Measurements from ENCODE around the gene SLC2A5.
"Not testable (repeated sequence)": the region's sequence is repeated elsewhere in the genome, so short reads cannot be mapped to it uniquely, and the experiment has no call there.

Gene SLC2A5

DNA sequence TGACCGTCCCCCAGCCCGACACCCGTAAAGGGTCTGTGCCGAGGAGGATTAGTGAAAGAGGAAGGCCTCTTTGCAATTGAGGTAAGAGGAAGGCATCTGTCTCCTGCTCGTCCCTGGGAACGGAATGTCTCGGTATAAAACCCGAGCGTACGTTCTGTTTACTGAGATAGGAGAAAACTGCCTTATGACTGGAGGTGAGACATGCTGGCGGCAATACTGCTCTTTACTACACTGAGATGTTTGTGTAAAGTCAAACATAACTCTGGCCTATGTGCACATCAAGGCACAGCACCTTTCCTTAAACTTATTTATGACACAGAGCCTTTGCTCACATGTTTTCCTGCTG, 67.2 kb downstream of the SLC2A5 start:
- H3K9ac ChIP-seq (ENCODE audit: low read length); H3K4me3 ChIP-seq (ENCODE audit: low read depth, low read length); H3K27me3 ChIP-seq (ENCODE audit: control insufficient read depth, insufficient read depth, low read length); H3K36me3 ChIP-seq (ENCODE audit: control insufficient read depth, insufficient read depth, low read length); H3K9me3 ChIP-seq (ENCODE audit: control insufficient read depth, insufficient read depth, low read depth, low read length); H3K27ac ChIP-seq (ENCODE audit: low read depth, low read length): not testable (repeated sequence)
- peaks cover 16% of the 10 kb centered on the region for H3K4me1 ChIP-seq (ENCODE audit: control insufficient read depth, insufficient read depth, low read length)

GRCh38 chr1:9001534-9002214, 67.8 kb downstream of the SLC2A5 start:
- H3K4me3 ChIP-seq (ENCODE audit: low read depth, low read length); H3K36me3 ChIP-seq (ENCODE audit: control insufficient read depth, insufficient read depth, low read length); H3K9ac ChIP-seq (ENCODE audit: low read length); H3K27me3 ChIP-seq (ENCODE audit: control insufficient read depth, insufficient read depth, low read length); H3K9me3 ChIP-seq (ENCODE audit: control insufficient read depth, insufficient read depth, low read depth, low read length); H3K27ac ChIP-seq (ENCODE audit: low read depth, low read length): not testable (repeated sequence)
- H3K4me1 ChIP-seq (ENCODE audit: control insufficient read depth, insufficient read depth, low read length): peaks cover 16% of the 10 kb centered on the region

DNA sequence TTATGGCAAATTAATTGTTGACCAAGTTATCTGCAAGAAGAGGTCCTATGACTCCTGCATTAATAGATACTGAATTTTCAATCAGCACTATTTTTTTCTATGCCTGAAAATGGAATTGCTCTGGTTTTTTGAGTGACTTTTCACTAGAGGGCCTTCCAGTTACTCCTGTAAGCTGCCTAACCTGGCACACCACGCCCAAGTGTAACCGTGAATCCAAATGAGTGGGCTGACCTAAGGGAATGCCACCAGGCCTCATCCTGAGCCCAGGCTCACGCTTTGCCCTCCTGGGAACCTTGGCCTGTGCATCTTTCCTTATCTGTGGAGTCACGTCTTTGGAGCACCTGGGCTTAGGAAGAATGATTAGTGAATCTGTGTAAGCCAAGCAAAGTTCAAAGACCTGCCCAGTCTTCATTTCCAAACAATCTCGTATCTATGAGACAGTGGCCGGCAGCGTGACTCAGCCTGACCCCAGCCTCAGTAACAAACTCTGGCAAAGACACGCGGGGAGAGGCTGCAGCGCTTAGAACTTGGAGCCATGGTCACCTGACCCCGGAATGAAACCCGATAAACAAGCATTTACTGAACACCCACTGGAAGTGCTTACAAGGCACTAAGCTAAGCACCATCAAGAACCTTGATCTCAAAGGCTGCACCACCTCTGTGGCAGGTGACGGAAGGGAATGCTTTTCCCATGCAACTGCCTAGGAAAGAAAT, 75.3 kb downstream of the SLC2A5 start:
- H3K27me3 ChIP-seq (ENCODE audit: control insufficient read depth, insufficient read depth, low read length); H3K9me3 ChIP-seq (ENCODE audit: control insufficient read depth, insufficient read depth, low read depth, low read length); H3K4me1 ChIP-seq (ENCODE audit: control insufficient read depth, insufficient read depth, low read length); H3K9ac ChIP-seq (ENCODE audit: low read length); H3K27ac ChIP-seq (ENCODE audit: low read depth, low read length); H3K4me3 ChIP-seq (ENCODE audit: low read depth, low read length); H3K36me3 ChIP-seq (ENCODE audit: control insufficient read depth, insufficient read depth, low read length): not testable (repeated sequence)

DNA sequence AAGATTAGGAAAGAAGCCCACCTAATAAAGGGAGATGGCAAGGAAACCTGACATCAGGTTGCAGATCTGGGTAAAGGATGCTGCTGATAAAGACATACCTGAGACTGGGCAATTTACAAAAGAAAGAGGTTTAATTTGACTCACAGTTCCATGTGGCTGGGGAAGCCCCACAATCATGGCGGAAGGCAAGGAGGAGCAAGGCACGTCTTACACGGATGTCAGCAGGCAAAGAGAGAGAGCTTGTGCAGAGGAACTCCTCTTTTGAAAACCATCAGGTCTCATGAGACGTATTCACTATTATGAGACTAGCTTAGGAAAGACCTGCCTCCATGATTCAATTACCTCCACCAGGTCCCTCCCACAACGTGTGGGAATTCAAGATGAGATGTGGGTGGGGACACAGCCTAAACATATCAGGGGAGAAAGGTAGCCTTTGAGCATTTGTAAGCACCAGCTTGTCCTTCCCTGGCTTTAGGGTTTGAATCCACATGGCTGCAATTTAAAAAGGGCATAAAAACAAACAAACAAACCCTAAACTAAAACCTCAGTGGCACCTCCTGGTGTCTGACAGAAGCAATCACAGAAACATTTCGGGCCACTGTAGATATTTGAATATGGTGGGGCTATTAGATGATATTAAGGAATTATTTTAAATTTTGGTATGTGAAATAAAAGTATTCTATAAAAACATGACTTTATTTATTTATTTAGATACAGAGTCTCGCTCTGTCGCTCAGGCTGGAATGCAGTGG, 76.3 kb downstream of the SLC2A5 start:
- Histone ChIP-seq H3K9ac (ENCODE audit: low read length) (no peak overlapping the region), H3K9me3 (ENCODE audit: control insufficient read depth, insufficient read depth, low read depth, low read length) (peaks cover 7% of the 10 kb centered on the region), H3K4me1 (ENCODE audit: control insufficient read depth, insufficient read depth, low read length) (no peaks in the 10 kb centered on the region), H3K4me3 (ENCODE audit: low read depth, low read length) (no peak overlapping the region), H3K27ac (ENCODE audit: low read depth, low read length) (no peak overlapping the region), H3K36me3 (ENCODE audit: control insufficient read depth, insufficient read depth, low read length) (no peaks in the 10 kb centered on the region), H3K27me3 (ENCODE audit: control insufficient read depth, insufficient read depth, low read length) (no peaks in the 10 kb centered on the region)

DNA sequence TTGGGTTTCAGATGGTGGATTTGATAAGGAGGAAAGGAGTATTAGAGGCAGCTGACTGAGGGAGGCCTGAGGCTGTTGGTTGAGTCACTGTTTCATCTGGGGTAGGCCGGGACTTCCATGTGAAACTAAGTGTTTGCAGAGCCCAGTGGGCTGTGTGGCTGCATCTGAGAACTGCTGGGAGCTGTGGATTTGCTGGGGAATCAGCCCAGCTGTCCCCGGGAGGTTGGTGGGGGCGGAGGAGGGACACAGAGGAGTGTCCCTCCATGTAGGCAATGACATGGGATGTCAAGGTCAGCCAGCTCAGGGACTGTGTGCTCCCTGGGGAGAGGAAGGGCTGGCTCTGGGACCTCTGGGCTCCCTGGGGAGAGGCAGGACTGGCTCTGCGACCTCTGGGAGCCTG, 79.6 kb downstream of the SLC2A5 start:
- H3K9me3 ChIP-seq (ENCODE audit: control insufficient read depth, insufficient read depth, low read depth, low read length): peaks cover 7% of the 10 kb centered on the region
- no peaks in the 10 kb centered on the region for H3K27me3 ChIP-seq (ENCODE audit: control insufficient read depth, insufficient read depth, low read length)
- no peak overlapping the region for H3K9ac ChIP-seq (ENCODE audit: low read length)
- H3K4me1 ChIP-seq (ENCODE audit: control insufficient read depth, insufficient read depth, low read length): 0 out of 2 replicates have a peak, but pooled peaks cover 4% of the 10 kb centered on the region
- no peaks in the 10 kb centered on the region for H3K36me3 ChIP-seq (ENCODE audit: control insufficient read depth, insufficient read depth, low read length)
- H3K4me3 ChIP-seq (ENCODE audit: low read depth, low read length): no peak overlapping the region
- no peak overlapping the region for H3K27ac ChIP-seq (ENCODE audit: low read depth, low read length)

DNA sequence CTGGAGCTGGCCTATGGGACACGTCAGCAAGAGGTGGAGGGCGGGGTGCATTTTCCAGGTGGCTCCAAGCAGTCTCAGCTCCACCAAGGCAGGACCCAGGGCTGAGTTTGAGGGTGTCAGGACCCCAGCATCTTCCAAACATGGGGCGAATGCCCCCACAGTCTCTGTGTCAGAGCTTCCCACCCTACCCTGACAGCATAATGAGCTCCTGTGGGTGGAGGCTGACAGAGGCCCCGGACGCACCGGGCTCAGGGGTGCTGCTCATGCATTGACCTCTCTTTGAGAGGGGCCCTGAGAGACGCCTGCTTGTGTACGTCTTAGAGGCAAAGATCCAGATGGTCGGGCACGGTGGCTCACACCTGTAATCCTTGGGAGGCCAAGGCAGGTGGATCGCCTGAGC, 80.4 kb downstream of the SLC2A5 start:
- peaks cover 7% of the 10 kb centered on the region for H3K9me3 ChIP-seq (ENCODE audit: control insufficient read depth, insufficient read depth, low read depth, low read length)
- no peak overlapping the region for H3K9ac ChIP-seq (ENCODE audit: low read length)
- no peaks in the 10 kb centered on the region for H3K36me3 ChIP-seq (ENCODE audit: control insufficient read depth, insufficient read depth, low read length)
- no peak overlapping the region for H3K27ac ChIP-seq (ENCODE audit: low read depth, low read length)
- 0 out of 2 replicates have a peak, but pooled peaks cover 4% of the 10 kb centered on the region for H3K4me1 ChIP-seq (ENCODE audit: control insufficient read depth, insufficient read depth, low read length)
- no peaks in the 10 kb centered on the region for H3K27me3 ChIP-seq (ENCODE audit: control insufficient read depth, insufficient read depth, low read length)
- H3K4me3 ChIP-seq (ENCODE audit: low read depth, low read length): no peak overlapping the region

DNA sequence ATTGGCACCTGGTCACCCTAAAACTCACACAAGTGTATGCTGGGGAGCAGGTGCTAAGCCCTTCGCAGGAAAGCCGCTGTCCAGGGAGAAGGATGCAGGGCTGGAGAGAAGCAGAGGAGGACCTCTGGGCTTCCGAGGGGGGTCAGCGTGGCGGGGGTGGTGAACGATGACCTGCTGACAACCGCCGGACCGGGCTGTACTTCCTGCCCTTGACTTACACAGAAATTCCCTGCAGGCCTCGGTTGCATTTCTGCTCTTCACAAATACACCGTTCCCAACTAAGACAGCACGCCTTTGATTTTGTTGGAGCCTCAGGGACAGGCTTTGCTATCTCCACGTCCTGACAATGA, 80.8 kb downstream of the SLC2A5 start:
- H3K4me1 ChIP-seq (ENCODE audit: control insufficient read depth, insufficient read depth, low read length): 0 out of 2 replicates have a peak, but pooled peaks cover 4% of the 10 kb centered on the region
- H3K27ac ChIP-seq (ENCODE audit: low read depth, low read length): no peak overlapping the region
- H3K4me3 ChIP-seq (ENCODE audit: low read depth, low read length): no peak overlapping the region
- no peaks in the 10 kb centered on the region for H3K27me3 ChIP-seq (ENCODE audit: control insufficient read depth, insufficient read depth, low read length)
- H3K36me3 ChIP-seq (ENCODE audit: control insufficient read depth, insufficient read depth, low read length): no peaks in the 10 kb centered on the region
- no peak overlapping the region for H3K9ac ChIP-seq (ENCODE audit: low read length)
- peaks cover 7% of the 10 kb centered on the region for H3K9me3 ChIP-seq (ENCODE audit: control insufficient read depth, insufficient read depth, low read depth, low read length)

GRCh38 chr1:8987881-8988617, 81.4 kb downstream of the SLC2A5 start:
- Histone ChIP-seq H3K4me3 (ENCODE audit: low read depth, low read length) (no peak overlapping the region), H3K4me1 (ENCODE audit: control insufficient read depth, insufficient read depth, low read length) (0 out of 2 replicates have a peak, but pooled peaks cover 4% of the 10 kb centered on the region), H3K27me3 (ENCODE audit: control insufficient read depth, insufficient read depth, low read length) (no peaks in the 10 kb centered on the region), H3K36me3 (ENCODE audit: control insufficient read depth, insufficient read depth, low read length) (no peaks in the 10 kb centered on the region), H3K27ac (ENCODE audit: low read depth, low read length) (no peak overlapping the region), H3K9me3 (ENCODE audit: control insufficient read depth, insufficient read depth, low read depth, low read length) (peaks cover 5% of the 10 kb centered on the region), H3K9ac (ENCODE audit: low read length) (no peak overlapping the region)

GRCh38 chr1:8986814-8987190, 82.6 kb downstream of the SLC2A5 start:
- Histone ChIP-seq H3K9me3 (ENCODE audit: control insufficient read depth, insufficient read depth, low read depth, low read length) (no peaks in the 10 kb centered on the region), H3K4me1 (ENCODE audit: control insufficient read depth, insufficient read depth, low read length) (0 out of 2 replicates have a peak, but pooled peaks cover 4% of the 10 kb centered on the region), H3K9ac (ENCODE audit: low read length) (no peak overlapping the region), H3K27me3 (ENCODE audit: control insufficient read depth, insufficient read depth, low read length) (no peaks in the 10 kb centered on the region), H3K4me3 (ENCODE audit: low read depth, low read length) (no peak overlapping the region), H3K27ac (ENCODE audit: low read depth, low read length) (no peak overlapping the region), H3K36me3 (ENCODE audit: control insufficient read depth, insufficient read depth, low read length) (no peaks in the 10 kb centered on the region)

DNA sequence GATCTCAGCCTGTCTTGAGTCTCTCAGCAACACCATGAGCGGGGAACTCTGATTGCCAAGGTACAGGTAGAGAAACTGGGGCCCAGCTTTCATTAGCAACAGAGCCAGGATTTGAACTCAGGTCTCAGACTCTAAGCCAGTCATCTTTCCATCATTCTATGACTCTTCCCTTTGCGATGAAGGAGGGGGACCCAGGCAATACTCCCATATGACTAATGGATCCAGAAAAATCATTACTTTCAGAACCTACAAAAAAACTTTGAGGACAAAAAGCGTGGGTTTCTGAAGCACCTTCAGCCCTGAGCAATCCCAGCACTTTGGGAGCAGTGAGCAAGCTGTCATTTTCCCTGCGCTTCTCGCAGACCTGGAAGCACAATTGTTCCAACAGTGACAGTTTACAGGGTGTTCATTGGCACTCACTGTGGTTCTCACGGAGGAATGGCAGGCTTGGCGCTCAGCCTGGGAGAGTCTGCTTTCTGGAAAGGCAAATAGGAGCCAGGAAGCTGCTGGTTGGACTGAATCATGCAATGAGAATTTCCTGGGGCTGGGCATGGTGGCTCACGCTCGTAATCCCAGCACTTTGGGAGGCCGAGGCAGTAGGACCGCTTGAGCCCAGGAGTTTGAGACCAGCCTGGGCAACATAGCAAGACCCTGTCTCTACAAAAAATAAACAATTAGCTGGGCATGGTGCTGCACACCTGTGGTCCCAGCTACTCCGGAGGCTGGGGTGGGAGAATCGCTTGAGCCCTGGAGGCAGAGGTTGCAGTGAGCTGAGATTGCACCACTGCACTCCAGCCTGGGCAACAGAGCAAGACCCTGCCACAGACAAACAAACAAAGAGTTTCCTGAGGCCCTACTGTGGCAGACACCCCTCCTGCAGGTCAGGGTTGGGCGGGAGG, 83.3 kb downstream of the SLC2A5 start:
- H3K4me3 ChIP-seq (ENCODE audit: low read depth, low read length): no peak overlapping the region
- no peaks in the 10 kb centered on the region for H3K27me3 ChIP-seq (ENCODE audit: control insufficient read depth, insufficient read depth, low read length)
- no peaks in the 10 kb centered on the region for H3K36me3 ChIP-seq (ENCODE audit: control insufficient read depth, insufficient read depth, low read length)
- no peaks in the 10 kb centered on the region for H3K9me3 ChIP-seq (ENCODE audit: control insufficient read depth, insufficient read depth, low read depth, low read length)
- H3K27ac ChIP-seq (ENCODE audit: low read depth, low read length): no peak overlapping the region
- 0 out of 2 replicates have a peak, but pooled peaks cover 4% of the 10 kb centered on the region for H3K4me1 ChIP-seq (ENCODE audit: control insufficient read depth, insufficient read depth, low read length)
- H3K9ac ChIP-seq (ENCODE audit: low read length): no peak overlapping the region
